Fibroblast of mammary gland (primary cell): ENCODE data around the gene XPO5.
"Not testable (repeated sequence)": the region's sequence is repeated elsewhere in the genome, so short reads cannot be mapped to it uniquely, and the experiment has no call there.

Experiments
- DNase-seq: peaks from one replicate; pipeline ENCODE4 v3.0.0-alpha.2; 2010; ENCODE audit warnings: low read depth
- H3K4me3 ChIP-seq: 2 replicates; pipeline ENCODE4 v1.5.1; 2011; ENCODE audit warnings: low read depth, mild to moderate bottlenecking, low read length, moderate library complexity; ENCODE audit not compliant: control insufficient read depth
- TF ChIP-seq, protein P1 (sequence below): conservative IDR thresholded peaks from 2 replicates; pipeline ENCODE4 v1.5.1; 2011; ENCODE audit warnings: low read depth, low read length, inconsistent platforms; ENCODE audit not compliant: control insufficient read depth, insufficient read depth

Gene XPO5

DNA sequence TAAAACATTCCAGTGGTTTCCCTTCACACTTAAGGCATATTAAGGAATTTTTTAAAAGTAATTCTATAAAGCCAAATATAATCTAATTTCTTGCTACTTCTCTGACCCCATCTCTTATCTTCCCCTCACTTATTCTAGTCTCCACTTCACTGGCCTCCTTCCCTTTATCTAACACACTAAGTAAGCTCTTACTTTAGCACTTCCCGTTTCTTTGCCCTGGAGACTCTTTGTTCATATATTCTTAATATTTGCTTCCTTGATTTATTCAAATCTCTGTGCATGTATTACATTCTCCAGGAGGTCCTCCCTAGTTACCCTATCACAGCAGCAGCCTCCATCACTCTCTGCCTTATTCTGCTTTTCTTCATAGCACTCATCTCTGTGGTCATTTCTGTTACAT lies 33.0 kb upstream of the XPO5 start:
- DNase-seq = no peak
- TF ChIP-seq, protein P1, sequence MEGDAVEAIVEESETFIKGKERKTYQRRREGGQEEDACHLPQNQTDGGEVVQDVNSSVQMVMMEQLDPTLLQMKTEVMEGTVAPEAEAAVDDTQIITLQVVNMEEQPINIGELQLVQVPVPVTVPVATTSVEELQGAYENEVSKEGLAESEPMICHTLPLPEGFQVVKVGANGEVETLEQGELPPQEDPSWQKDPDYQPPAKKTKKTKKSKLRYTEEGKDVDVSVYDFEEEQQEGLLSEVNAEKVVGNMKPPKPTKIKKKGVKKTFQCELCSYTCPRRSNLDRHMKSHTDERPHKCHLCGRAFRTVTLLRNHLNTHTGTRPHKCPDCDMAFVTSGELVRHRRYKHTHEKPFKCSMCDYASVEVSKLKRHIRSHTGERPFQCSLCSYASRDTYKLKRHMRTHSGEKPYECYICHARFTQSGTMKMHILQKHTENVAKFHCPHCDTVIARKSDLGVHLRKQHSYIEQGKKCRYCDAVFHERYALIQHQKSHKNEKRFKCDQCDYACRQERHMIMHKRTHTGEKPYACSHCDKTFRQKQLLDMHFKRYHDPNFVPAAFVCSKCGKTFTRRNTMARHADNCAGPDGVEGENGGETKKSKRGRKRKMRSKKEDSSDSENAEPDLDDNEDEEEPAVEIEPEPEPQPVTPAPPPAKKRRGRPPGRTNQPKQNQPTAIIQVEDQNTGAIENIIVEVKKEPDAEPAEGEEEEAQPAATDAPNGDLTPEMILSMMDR = no peak
- H3K4me3 ChIP-seq = no peak overlapping the region

DNA sequence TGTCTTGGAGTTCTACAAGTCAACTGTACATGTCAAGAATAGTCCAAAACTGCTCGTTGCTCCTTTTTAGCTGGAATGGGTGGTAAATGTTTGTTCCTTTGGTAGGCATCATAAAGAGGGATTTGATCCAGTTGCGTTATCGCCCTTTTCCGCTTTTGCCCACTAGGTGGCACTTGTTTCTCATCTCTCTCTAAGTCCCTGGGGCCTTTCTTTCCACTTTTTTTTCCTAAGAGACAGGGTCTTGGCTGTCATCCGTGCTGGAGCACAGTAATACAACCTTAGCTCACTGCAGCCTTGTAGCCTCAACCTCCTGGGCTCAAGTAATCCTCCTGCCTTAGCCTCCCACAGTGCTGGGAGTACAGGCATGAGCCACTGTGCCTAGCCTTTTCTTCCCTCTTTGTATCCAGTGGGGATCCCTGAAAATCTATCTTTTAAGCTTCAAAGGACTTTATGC lies 32.5 kb upstream of the XPO5 start:
- DNase-seq = peak; percentile 88
- H3K4me3 ChIP-seq = no peak overlapping the region
- TF ChIP-seq, protein P1 = peak; percentile 92

DNA sequence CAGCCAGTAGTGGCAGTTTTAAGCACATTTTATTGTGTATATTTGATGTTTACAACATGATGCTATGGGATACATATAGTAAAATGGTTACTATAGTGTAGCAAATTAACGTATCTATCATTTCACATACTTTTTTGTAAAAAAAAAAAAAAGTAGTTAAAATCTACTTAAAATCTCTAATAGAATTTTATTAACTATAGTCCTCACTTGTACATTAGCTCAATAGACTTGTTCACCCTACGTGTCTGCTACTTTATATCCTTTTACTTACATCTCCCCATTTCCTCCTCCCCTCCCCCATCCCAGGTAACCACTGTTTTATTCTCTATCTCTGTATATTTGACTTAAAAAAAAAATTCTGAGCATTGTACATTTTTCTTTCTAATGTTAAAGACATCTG lies 30.2 kb upstream of the XPO5 start:
- H3K4me3 ChIP-seq = no peak overlapping the region

DNA sequence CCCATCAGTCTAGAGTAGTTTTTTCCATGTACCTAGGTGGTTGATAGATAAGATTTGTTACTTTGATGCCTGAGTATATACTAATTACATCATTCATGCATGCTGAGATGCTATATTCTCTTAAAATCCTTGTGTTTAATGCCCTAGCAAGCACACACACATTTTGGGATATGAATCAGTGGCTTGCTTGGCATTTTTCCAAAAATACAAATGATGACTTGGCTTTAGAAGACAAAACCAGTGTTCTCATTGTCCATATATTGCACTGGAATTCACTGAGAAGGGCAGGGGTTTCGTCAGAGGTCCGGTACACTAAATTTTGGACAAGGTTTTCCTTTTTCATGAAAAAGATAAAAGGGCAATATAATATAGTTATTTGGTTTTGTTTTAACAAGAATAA lies 28.3 kb upstream of the XPO5 start:
- DNase-seq = peak; percentile 91
- H3K4me3 ChIP-seq = no peak overlapping the region
- TF ChIP-seq, protein P1 = no peak

More for the DNA sequence above, 30.2 kb upstream of the XPO5 start:
- TF ChIP-seq, protein P1 = no peak
- DNase-seq = no peak

DNA sequence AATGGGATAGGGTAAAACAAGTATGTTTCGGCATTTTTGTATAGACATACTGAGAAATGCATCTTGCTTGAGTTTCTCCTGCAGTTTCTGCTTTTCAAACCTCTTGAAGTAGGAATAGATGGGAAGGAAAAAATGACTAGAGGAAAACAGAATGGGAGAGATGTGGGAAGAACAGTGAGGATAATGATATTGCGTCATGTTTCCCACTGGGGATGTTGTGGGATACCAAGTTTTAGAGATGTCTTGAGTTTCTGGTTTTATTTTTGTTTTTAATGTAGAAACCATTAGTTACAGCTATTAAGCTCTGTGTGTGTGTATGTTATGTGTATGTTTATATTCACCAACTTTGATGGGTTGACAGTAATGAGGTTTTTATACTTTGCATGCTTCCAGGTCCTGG lies 24.8 kb upstream of the XPO5 start:
- DNase-seq = peak; percentile 10
- TF ChIP-seq, protein P1 = no peak
- H3K4me3 ChIP-seq = no peak overlapping the region

DNA sequence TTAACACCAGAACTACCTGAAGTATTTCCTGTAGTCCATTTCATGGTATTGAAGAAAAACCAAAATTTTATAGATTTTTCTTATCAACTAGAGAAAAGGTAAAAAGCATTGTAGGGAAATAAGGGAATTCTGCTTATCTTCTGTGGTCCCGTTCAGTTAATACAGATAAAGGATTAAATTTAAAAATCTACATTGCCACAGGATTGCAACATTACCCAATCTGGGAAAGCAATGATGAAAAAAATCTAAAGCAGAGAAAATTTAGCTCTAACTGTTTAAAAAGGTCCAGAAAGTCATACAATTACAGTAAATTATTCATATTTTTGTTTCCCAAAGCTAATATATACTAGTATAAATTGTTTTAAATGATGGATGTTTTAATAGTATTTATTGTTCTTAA lies 18.1 kb upstream of the XPO5 start:
- DNase-seq = no peak
- TF ChIP-seq, protein P1 = no peak
- H3K4me3 ChIP-seq = no peak overlapping the region

DNA sequence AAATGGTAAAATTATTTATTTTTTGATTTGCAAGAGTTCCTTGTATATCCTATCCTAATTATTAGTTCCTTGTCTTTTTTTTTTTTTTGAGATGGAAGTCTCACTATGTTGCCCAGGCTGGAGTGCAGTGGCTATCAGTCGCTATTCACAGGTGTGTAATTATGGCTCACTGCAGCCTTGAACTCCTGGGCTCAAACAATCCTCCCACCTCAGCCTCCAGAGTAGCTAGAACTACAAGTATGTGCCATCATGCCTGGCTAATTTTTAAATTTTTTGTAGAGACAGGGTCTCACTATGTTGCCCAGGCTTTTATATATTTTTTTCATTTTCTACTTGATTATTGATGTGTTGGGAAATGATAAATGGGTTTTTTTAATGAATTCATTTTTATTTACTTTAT lies 13.7 kb upstream of the XPO5 start:
- H3K4me3 ChIP-seq, DNase-seq: not testable (repeated sequence)
